GM23248 (cell line): Measurements from ENCODE around the gene RUFY2.

Experiments
- EZH2 ChIP-seq: fragments of 200-600 bp; sonication (generic); IDR thresholded peaks from 2 replicates; pipeline ENCODE4 v1.6.1; 2018; ENCODE audit warnings: antibody characterized with exemption, mild to moderate bottlenecking; ENCODE audit not compliant: insufficient read depth, poor library complexity, severe bottlenecking
- EZH2phosphoT487 ChIP-seq: fragments of 200-600 bp; sonication (generic); IDR thresholded peaks from 2 replicates; pipeline ENCODE4 v1.6.1; 2018; ENCODE audit warnings: antibody characterized with exemption, moderate library complexity, mild to moderate bottlenecking, low read depth; ENCODE audit not compliant: insufficient read depth

DNA sequence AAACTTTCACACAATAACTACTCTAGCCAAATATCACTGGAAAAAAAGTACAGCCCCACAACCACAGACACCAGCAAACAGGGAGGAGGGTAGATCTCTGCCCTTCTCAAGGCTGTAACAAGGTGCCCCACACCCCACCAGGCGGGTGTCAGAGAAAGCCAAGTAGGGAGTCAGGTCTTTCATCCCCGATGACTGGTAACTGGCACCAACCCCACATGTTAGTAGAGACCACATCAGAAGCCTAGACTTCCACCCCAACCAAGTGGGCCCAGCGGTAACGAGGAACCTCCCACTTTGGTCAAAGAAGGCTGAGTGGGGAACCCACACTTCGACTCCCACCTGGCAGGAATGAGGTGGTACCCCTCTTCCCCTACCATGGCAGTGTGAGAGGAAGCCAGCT is 16.4 kb upstream of the RUFY2 start:
- TF ChIP-seq EZH2 (no peak), EZH2phosphoT487 (no peak)
